ENCODE results near the gene HCFC1. TPM values are rescaled to one million over a fixed set of nuclear protein-coding genes. Genes with fewer than 3 reads are reported as not detected.

HCFC1 gene
- total and polyA plus RNA-seq, 9 of the 15 experiments (the other 6 are each of a cell fraction or from before 2014, with no cell fraction given) = 2.8 to 133 (median 17.1) TPM

GRCh38 chrX:153926552-153926857, 45.1 kb downstream of the HCFC1 start:
- CTCF ChIA-PET (ENCODE audit: low intra/inter-chr PET ratio) = no interaction called here
- H3K27me3 ChIP-seq (ENCODE audit: control insufficient read depth in 2 of 2, insufficient read depth in 2 of 2, low read length in 2 of 2) = no peaks in the 10 kb centered on the region
- peak overlapping the region; percentile 97 for H3K4me2 ChIP-seq (ENCODE audit: insufficient read depth, low read length)
- no peak for FAIRE-seq
- peak overlapping the region; percentile 93 to 96 for H3K9ac ChIP-seq (ENCODE audit: insufficient read depth in 1 of 2, low read depth in 2 of 2, low read length in 2 of 2)
- peak overlapping the region; percentile 62 for H2AFZ ChIP-seq (ENCODE audit: low read depth, low read length)
- ATAC-seq = no peak
- no peaks in the 10 kb centered on the region for H3K9me1 ChIP-seq (ENCODE audit: control insufficient read depth, insufficient read depth, low read length)
- peaks cover 27 to 67% of the 10 kb centered on the region in 2 experiments; a peak in 4 of 5 replicates for H3K4me1 ChIP-seq (replicated peaks in 1 of 2; ENCODE audit: control insufficient read depth in 2 of 2, insufficient read depth in 2 of 2, low read length in 2 of 2)
- POLR2A ChIA-PET = interaction anchor here (0.6 to 2.3 kb wide), 9 partner anchors 9 to 485 kb away, joined by 3 to 9 read pairs (median 4); partner anchors contain the start of genes IDH3G, RENBP and SSR4
- H3K79me2 ChIP-seq (ENCODE audit: control insufficient read depth, insufficient read depth, low read length) = peaks cover 47% of the 10 kb centered on the region
- in situ Hi-C loops (cut with MboI) = no loop called here
- intact Hi-C loops (cut with micrococcal nuclease) = loop anchor here (5.0 kb wide), 1 partner anchor 159 kb away; no protein-coding TSS in a partner anchor
- BruUV-seq (replicated peaks) = no TSS peak
- no peaks in the 10 kb centered on the region for H4K20me1 ChIP-seq (replicated peaks; ENCODE audit: control insufficient read depth, insufficient read depth, low read length)
- H3K27ac ChIP-seq (ENCODE audit: extremely low read depth, low read depth, low read length) = peak overlapping the region; percentile 98
- H3K4me3 ChIP-seq = peak overlapping the region; percentile 58
- H3K9me3 ChIP-seq (replicated peaks; ENCODE audit: control insufficient read depth, insufficient read depth, low read depth, low read length) = no peaks in the 10 kb centered on the region
- peak in 2 of 4 experiments; percentile 35 to 42 for DNase-seq (ENCODE audit: extremely low read depth in 1 of 4, low spot score in 3 of 4)
- 0% methylated on average over 1 of the region's 4 CpGs for WGBS (ENCODE audit: insufficient coverage, low coverage, missing lambda C conversion rate)
- peaks cover 30% of the 10 kb centered on the region for H3K36me3 ChIP-seq (ENCODE audit: control insufficient read depth, insufficient read depth, low read length)
- TF ChIP-seq POLR2B (IDR thresholded peaks at IDR 0.05; ENCODE audit: low read depth, partially characterized antibody) (peak; percentile 38), ZBTB7A (IDR thresholded peaks at IDR 0.05; ENCODE audit: borderline replicate concordance, control insufficient read depth, low read depth, low read length) (peak; percentile 72), FOXK1 (CRISPR knock-in tag; IDR thresholded peaks at IDR 0.05; ENCODE audit: borderline replicate concordance) (0 out of 2 replicates have a peak, but pooled peaks have one; percentile 25), HNRNPL (IDR thresholded peaks at IDR 0.05; ENCODE audit: low read depth, low read length) (0 out of 2 replicates have a peak, but pooled peaks have one; percentile 10), RBFOX2 (IDR thresholded peaks at IDR 0.05; ENCODE audit: low read depth, low read length) (peak; percentile 76), FOXP4 (CRISPR knock-in tag; IDR thresholded peaks at IDR 0.05; ENCODE audit: borderline replicate concordance) (0 out of 2 replicates have a peak, but pooled peaks have one; percentile 31), ZNF280B (CRISPR knock-in tag; IDR thresholded peaks at IDR 0.05) (no peak), KDM5B (IDR thresholded peaks at IDR 0.05; ENCODE audit: insufficient replicate concordance, low read depth, low read length) (no peak), PHF8 (IDR thresholded peaks at IDR 0.05; ENCODE audit: borderline replicate concordance, low read length) (peak; percentile 35; the same call in 1 of the 2 replicates)
- TF ChIP-seq, protein P1, sequence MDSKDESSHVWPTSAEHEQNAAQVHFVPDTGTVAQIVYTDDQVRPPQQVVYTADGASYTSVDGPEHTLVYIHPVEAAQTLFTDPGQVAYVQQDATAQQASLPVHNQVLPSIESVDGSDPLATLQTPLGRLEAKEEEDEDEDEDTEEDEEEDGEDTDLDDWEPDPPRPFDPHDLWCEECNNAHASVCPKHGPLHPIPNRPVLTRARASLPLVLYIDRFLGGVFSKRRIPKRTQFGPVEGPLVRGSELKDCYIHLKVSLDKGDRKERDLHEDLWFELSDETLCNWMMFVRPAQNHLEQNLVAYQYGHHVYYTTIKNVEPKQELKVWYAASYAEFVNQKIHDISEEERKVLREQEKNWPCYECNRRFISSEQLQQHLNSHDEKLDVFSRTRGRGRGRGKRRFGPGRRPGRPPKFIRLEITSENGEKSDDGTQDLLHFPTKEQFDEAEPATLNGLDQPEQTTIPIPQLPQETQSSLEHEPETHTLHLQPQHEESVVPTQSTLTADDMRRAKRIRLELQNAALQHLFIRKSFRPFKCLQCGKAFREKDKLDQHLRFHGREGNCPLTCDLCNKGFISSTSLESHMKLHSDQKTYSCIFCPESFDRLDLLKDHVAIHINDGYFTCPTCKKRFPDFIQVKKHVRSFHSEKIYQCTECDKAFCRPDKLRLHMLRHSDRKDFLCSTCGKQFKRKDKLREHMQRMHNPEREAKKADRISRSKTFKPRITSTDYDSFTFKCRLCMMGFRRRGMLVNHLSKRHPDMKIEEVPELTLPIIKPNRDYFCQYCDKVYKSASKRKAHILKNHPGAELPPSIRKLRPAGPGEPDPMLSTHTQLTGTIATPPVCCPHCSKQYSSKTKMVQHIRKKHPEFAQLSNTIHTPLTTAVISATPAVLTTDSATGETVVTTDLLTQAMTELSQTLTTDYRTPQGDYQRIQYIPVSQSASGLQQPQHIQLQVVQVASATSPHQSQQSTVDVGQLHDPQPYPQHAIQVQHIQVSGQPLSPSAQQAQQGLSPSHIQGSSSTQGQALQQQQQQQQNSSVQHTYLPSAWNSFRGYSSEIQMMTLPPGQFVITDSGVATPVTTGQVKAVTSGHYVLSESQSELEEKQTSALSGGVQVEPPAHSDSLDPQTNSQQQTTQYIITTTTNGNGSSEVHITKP (IDR thresholded peaks at IDR 0.05; ENCODE audit: partially characterized antibody) = peak; percentile 67
- TF ChIP-seq, protein P2, sequence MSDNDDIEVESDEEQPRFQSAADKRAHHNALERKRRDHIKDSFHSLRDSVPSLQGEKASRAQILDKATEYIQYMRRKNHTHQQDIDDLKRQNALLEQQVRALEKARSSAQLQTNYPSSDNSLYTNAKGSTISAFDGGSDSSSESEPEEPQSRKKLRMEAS (CRISPR knock-in tag; IDR thresholded peaks at IDR 0.05) = 0 out of 2 replicates have a peak, but pooled peaks have one; percentile 21
- TF ChIP-seq, protein P3, sequence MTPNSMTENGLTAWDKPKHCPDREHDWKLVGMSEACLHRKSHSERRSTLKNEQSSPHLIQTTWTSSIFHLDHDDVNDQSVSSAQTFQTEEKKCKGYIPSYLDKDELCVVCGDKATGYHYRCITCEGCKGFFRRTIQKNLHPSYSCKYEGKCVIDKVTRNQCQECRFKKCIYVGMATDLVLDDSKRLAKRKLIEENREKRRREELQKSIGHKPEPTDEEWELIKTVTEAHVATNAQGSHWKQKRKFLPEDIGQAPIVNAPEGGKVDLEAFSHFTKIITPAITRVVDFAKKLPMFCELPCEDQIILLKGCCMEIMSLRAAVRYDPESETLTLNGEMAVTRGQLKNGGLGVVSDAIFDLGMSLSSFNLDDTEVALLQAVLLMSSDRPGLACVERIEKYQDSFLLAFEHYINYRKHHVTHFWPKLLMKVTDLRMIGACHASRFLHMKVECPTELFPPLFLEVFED (CRISPR knock-in tag; conservative IDR thresholded peaks at IDR 0.05) = 0 out of 2 replicates have a peak, but pooled peaks have one; percentile 12
